Activated naive CD4-positive, alpha-beta T cell treated with anti-CD3 and anti-CD28 coated beads, Interleukin-2, amount 10 ng/mL, durations not matched to agents 7 days and 5 days (primary cell): ENCODE data around the gene PDE2A.
"Not testable (repeated sequence)": the region's sequence is repeated elsewhere in the genome, so short reads cannot be mapped to it uniquely, and the experiment has no call there.

ENCODE experiments used
- CTCF ChIA-PET: fragments of 350-600 bp; sonication (Branson Sonifier 250); formaldehyde crosslinking; loops from one replicate; lab custom pipeline; 2021; ENCODE audit warnings: antibody characterized with exemption; lab: Charles Lee
- DNase-seq: peaks from one replicate; pipeline ENCODE4 v3.0.0-alpha.2; 2020
- H3K27ac Mint-ChIP-seq: one replicate; pipeline ENCODE4 v1.8.0; 2021; ENCODE audit warnings: mild to moderate bottlenecking, moderate library complexity, mixed read lengths
- H3K27me3 Mint-ChIP-seq: one replicate; pipeline ENCODE4 v1.8.0; 2021; ENCODE audit warnings: mild to moderate bottlenecking, mixed read lengths
- H3K36me3 Mint-ChIP-seq: one replicate; pipeline ENCODE4 v1.8.0; 2021; ENCODE audit warnings: mixed read lengths
- H3K4me1 Mint-ChIP-seq: one replicate; pipeline ENCODE4 v1.8.0; 2021; ENCODE audit warnings: mixed read lengths
- H3K4me3 Mint-ChIP-seq: one replicate; pipeline ENCODE4 v1.8.0; 2021; ENCODE audit warnings: mild to moderate bottlenecking, moderate library complexity, mixed read lengths
- H3K9me3 Mint-ChIP-seq: one replicate; pipeline ENCODE4 v1.8.0; 2021; ENCODE audit warnings: mixed read lengths

Gene PDE2A

GRCh38 chr11:72573855-72574445 is 100.3 kb downstream of the PDE2A start:
- CTCF ChIA-PET: interaction anchor here (0.8 to 2.9 kb wide), 11 partner anchors 10 to 107 kb away, joined by 3 to 26 read pairs (median 4); no protein-coding TSS in a partner anchor
- Mint-ChIP-seq H3K36me3 (no peaks in the 10 kb centered on the region), H3K9me3 (no peaks in the 10 kb centered on the region), H3K4me1 (peaks cover 21% of the 10 kb centered on the region), H3K27ac (no peak overlapping the region), H3K27me3 (peaks cover 46% of the 10 kb centered on the region), H3K4me3 (no peak overlapping the region)
- no peak for DNase-seq

GRCh38 chr11:72573072-72573854 is 101.0 kb downstream of the PDE2A start:
- Mint-ChIP-seq H3K4me3 (no peak overlapping the region), H3K4me1 (peaks cover 21% of the 10 kb centered on the region), H3K27ac (no peak overlapping the region), H3K36me3 (no peaks in the 10 kb centered on the region), H3K27me3 (peaks cover 48% of the 10 kb centered on the region), H3K9me3 (no peaks in the 10 kb centered on the region)
- DNase-seq: peak; percentile 45
- CTCF ChIA-PET: interaction anchor here (0.8 to 2.9 kb wide), 10 partner anchors 11 to 106 kb away, joined by 3 to 26 read pairs (median 4); no protein-coding TSS in a partner anchor

- H3K4me3 Mint-ChIP-seq, DNase-seq, H3K9me3 Mint-ChIP-seq, H3K27ac Mint-ChIP-seq, H3K36me3 Mint-ChIP-seq: not testable (repeated sequence)
- Mint-ChIP-seq H3K27me3 (peaks cover 48% of the 10 kb centered on the region), H3K4me1 (peaks cover 21% of the 10 kb centered on the region)
- CTCF ChIA-PET: interaction anchor here (0.8 kb wide), 1 partner anchor 18 kb away, joined by 3 read pairs; no protein-coding TSS in a partner anchor
Observed at GRCh38 chr11:72572540-72572939, 101.7 kb downstream of the PDE2A start.

GRCh38 chr11:72570893-72571661 is 103.1 kb downstream of the PDE2A start:
- Mint-ChIP-seq H3K27me3 (peaks cover 35% of the 10 kb centered on the region), H3K27ac (peak overlapping the region; percentile 69), H3K9me3 (no peaks in the 10 kb centered on the region), H3K4me1 (peaks cover 21% of the 10 kb centered on the region), H3K4me3 (no peak overlapping the region), H3K36me3 (no peaks in the 10 kb centered on the region)
- DNase-seq: no peak
- CTCF ChIA-PET: no interaction called here

GRCh38 chr11:72569966-72570892 is 104.0 kb downstream of the PDE2A start:
- H3K27ac Mint-ChIP-seq: peak overlapping the region; percentile 11
- H3K36me3 Mint-ChIP-seq: no peaks in the 10 kb centered on the region
- peaks cover 35% of the 10 kb centered on the region for H3K27me3 Mint-ChIP-seq
- H3K4me1 Mint-ChIP-seq: peaks cover 21% of the 10 kb centered on the region
- no peaks in the 10 kb centered on the region for H3K9me3 Mint-ChIP-seq
- DNase-seq: no peak
- CTCF ChIA-PET: no interaction called here
- no peak overlapping the region for H3K4me3 Mint-ChIP-seq

- Mint-ChIP-seq H3K9me3 (no peaks in the 10 kb centered on the region), H3K36me3 (no peaks in the 10 kb centered on the region), H3K4me3 (no peak overlapping the region), H3K27me3 (peaks cover 24% of the 10 kb centered on the region), H3K4me1 (peaks cover 19% of the 10 kb centered on the region), H3K27ac (no peak overlapping the region)
- CTCF ChIA-PET: interaction anchor here (0.9 kb wide), 1 partner anchor 15 kb away, joined by 3 read pairs; no protein-coding TSS in a partner anchor
- DNase-seq: no peak
Observed at GRCh38 chr11:72568861-72569260, 105.4 kb downstream of the PDE2A start.

DNA sequence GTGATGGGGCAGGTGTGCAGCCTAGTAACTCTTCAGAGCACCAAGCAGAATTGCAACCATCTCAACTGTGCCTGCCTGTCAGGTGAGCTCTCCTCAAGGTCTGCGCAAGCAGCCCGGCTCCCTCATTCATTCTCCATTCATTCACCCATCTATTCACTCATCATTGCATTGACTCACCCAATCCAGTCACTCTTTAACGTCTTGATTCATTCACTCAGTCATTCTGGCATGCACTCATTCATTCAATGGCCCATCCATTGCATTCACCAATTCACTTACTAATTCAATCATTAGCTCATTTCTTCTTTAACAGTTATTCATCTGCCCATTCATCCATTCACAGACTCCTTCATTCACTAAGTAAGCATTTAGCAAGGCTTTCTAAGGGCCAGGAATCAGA is 111.8 kb downstream of the PDE2A start:
- H3K9me3 Mint-ChIP-seq: no peaks in the 10 kb centered on the region
- DNase-seq: no peak
- peaks cover 7% of the 10 kb centered on the region for H3K27me3 Mint-ChIP-seq
- H3K36me3 Mint-ChIP-seq: no peaks in the 10 kb centered on the region
- no peak overlapping the region for H3K27ac Mint-ChIP-seq
- CTCF ChIA-PET: interaction anchor here (0.7 to 2.4 kb wide), 2 partner anchors 68 to 92 kb away, joined by 3 to 10 read pairs; no protein-coding TSS in a partner anchor
- H3K4me3 Mint-ChIP-seq: no peak overlapping the region
- H3K4me1 Mint-ChIP-seq: no peaks in the 10 kb centered on the region

DNA sequence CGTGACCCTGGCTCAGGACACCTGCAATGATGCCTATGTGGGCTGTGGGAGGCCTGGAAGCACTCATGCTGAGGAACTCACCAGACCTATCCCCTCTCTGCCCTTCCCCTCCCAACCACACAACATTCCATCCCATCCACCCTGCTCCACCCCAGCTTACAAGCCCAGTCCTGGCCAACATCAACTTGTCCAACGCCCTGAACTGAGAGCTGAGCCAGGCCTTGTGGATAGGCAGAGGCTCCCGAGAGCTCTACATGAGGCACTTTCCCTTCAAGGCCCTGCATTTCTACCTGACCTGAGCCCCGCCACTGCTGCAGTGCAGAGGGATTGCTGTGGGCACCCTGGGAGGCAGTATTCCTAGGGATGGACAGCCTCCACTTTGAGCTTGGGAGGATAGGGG is 112.4 kb downstream of the PDE2A start:
- no peaks in the 10 kb centered on the region for H3K9me3 Mint-ChIP-seq
- CTCF ChIA-PET: interaction anchor here (2.4 kb wide), 1 partner anchor 91 kb away, joined by 10 read pairs; no protein-coding TSS in a partner anchor
- H3K4me3 Mint-ChIP-seq: no peak overlapping the region
- DNase-seq: no peak
- peaks cover 7% of the 10 kb centered on the region for H3K27me3 Mint-ChIP-seq
- H3K36me3 Mint-ChIP-seq: no peaks in the 10 kb centered on the region
- no peak overlapping the region for H3K27ac Mint-ChIP-seq
- no peaks in the 10 kb centered on the region for H3K4me1 Mint-ChIP-seq

GRCh38 chr11:72560864-72561263 is 113.4 kb downstream of the PDE2A start:
- not testable (repeated sequence) for H3K4me1 Mint-ChIP-seq, H3K9me3 Mint-ChIP-seq, DNase-seq, H3K4me3 Mint-ChIP-seq, H3K36me3 Mint-ChIP-seq, H3K27ac Mint-ChIP-seq
- CTCF ChIA-PET: interaction anchor here (2.4 kb wide), 1 partner anchor 90 kb away, joined by 10 read pairs; no protein-coding TSS in a partner anchor
- H3K27me3 Mint-ChIP-seq: peaks cover 10% of the 10 kb centered on the region

DNA sequence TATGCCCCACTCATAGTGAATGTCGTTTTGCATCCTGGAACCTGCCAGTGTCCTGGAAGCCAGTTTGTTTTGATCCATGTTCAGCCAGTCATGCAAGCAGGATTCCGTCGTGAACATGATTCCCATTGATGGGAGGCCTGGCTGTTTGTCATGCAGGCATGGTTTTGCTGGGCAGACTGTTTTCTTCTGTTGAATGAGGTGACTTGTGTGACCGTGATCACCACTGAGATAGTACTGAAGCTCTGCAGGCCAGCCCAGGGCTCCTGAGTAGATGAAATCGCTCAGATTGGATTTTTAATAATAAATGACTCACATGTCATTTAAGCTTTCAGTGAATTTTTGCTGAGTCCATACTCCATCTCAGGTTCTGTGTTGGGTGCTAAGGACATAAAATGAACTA is 117.8 kb downstream of the PDE2A start:
- Mint-ChIP-seq H3K4me1 (peaks cover 9% of the 10 kb centered on the region), H3K27me3 (peaks cover 33% of the 10 kb centered on the region), H3K27ac (no peak overlapping the region), H3K36me3 (no peaks in the 10 kb centered on the region), H3K4me3 (no peak overlapping the region), H3K9me3 (no peaks in the 10 kb centered on the region)
- no peak for DNase-seq
- CTCF ChIA-PET: interaction anchor here (0.6 to 1.7 kb wide), 3 partner anchors 85 to 87 kb away, joined by 3 to 6 read pairs (median 3); no protein-coding TSS in a partner anchor

DNA sequence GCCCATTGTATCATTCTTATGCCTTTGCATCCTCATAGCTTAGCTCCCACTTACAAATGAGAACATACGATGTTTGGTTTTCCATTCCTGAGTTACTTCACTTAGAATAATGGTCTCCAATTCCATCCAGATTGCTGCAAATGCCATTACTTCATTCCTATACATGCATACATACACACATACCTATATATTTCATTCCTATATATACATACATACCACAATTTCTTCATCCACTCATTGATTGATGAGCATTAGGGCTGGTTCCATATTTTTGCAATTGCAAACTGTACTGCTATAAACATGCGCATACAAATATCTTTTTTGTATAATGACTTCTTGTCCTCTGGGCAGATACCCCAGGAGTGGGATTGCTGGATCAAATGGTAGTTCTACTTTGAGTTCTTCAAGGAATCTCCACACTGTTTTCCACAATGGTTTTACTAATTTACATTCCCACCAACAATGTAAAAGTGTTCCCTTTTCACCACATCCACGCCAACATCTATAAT is 119.2 kb downstream of the PDE2A start:
- H3K27me3 Mint-ChIP-seq: peaks cover 33% of the 10 kb centered on the region
- DNase-seq, H3K9me3 Mint-ChIP-seq, H3K36me3 Mint-ChIP-seq, H3K4me3 Mint-ChIP-seq, H3K4me1 Mint-ChIP-seq, H3K27ac Mint-ChIP-seq: not testable (repeated sequence)
- CTCF ChIA-PET: interaction anchor here (1.1 to 5.0 kb wide), 5 partner anchors 72 to 107 kb away, joined by 3 to 44 read pairs (median 14); no protein-coding TSS in a partner anchor

DNA sequence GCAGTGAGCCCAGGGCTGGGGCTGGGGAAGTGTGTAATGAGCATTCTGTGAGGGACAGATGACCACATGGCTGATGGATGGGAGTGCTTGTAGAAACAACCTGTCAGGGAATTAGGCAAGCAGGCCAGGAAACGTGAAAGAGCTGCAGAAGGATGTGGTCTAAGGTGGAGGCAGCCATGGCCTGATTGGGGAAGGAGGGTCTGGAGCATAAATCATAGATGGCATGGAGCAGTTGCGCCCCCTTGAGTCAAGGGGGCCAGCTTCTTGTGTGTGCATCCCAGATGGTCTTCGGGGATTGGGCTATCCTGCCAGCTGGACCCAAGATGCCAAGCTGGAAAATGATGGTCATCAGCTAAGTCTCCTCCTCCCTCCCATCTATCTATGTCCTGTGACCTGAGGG is 120.5 kb downstream of the PDE2A start:
- H3K4me1 Mint-ChIP-seq: peaks cover 9% of the 10 kb centered on the region
- CTCF ChIA-PET: interaction anchor here (0.6 to 5.0 kb wide), 11 partner anchors 16 to 172 kb away, joined by 3 to 44 read pairs (median 4); no protein-coding TSS in a partner anchor
- H3K27ac Mint-ChIP-seq: no peak overlapping the region
- H3K9me3 Mint-ChIP-seq: no peaks in the 10 kb centered on the region
- peaks cover 33% of the 10 kb centered on the region for H3K27me3 Mint-ChIP-seq
- no peak overlapping the region for H3K4me3 Mint-ChIP-seq
- peak; percentile 61 for DNase-seq
- H3K36me3 Mint-ChIP-seq: no peaks in the 10 kb centered on the region
